ENCODE data around the gene TNFRSF21. TPM values are rescaled to one million over a fixed set of nuclear protein-coding genes. Genes with fewer than 3 reads are reported as not detected.

Gene TNFRSF21
- total and polyA plus RNA-seq, 9 of the 15 experiments (the other 6 are each of a cell fraction or from before 2014, with no cell fraction given) = 0.63 to 5.7 (median 2.2) TPM

DNA sequence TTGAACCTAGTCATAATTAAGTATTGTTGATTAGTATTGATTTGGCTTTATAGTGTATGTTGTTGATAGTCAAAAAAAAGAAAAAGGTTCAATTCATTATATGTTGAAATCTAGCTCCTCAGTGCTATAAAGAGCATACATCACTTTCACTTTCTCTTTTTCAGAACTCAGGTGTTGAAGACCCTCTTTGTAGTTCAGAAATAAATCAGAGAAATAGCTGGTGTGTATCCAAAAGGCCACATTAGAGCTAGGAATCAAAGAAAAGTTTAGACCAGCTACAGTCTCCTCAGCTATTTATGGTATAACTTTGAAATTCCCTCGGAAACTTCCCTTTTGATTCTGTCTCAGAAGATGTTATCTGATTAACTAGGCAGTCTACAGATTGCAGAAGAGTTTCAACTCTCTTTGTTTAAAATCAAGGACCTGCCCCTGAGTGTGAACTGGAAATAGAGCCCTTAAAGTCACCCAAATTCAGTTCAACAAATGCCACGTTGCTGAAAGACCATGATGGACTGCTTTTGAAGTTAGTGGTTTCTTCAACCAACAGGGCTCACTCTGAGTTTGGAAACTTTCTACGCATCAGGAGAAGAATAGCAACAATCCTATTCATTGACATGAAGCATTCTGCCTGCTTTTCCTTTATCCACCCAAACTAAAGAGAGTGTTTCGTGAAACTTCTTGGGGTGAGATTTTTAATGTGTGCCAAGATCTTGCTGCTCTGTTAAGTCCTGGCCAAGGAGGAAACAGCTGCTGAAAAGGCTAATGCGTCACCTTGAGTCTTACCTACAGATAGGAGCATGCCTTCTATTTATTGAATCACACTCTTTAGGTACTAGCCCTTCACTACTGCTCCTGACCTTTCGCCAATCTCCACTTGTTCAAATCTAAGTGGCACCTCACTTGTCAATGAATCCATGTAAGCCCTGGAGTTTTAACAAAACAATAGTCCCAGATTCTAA lies 111.7 kb downstream of the TNFRSF21 start (continued):
- TF ChIP-seq, protein P1, sequence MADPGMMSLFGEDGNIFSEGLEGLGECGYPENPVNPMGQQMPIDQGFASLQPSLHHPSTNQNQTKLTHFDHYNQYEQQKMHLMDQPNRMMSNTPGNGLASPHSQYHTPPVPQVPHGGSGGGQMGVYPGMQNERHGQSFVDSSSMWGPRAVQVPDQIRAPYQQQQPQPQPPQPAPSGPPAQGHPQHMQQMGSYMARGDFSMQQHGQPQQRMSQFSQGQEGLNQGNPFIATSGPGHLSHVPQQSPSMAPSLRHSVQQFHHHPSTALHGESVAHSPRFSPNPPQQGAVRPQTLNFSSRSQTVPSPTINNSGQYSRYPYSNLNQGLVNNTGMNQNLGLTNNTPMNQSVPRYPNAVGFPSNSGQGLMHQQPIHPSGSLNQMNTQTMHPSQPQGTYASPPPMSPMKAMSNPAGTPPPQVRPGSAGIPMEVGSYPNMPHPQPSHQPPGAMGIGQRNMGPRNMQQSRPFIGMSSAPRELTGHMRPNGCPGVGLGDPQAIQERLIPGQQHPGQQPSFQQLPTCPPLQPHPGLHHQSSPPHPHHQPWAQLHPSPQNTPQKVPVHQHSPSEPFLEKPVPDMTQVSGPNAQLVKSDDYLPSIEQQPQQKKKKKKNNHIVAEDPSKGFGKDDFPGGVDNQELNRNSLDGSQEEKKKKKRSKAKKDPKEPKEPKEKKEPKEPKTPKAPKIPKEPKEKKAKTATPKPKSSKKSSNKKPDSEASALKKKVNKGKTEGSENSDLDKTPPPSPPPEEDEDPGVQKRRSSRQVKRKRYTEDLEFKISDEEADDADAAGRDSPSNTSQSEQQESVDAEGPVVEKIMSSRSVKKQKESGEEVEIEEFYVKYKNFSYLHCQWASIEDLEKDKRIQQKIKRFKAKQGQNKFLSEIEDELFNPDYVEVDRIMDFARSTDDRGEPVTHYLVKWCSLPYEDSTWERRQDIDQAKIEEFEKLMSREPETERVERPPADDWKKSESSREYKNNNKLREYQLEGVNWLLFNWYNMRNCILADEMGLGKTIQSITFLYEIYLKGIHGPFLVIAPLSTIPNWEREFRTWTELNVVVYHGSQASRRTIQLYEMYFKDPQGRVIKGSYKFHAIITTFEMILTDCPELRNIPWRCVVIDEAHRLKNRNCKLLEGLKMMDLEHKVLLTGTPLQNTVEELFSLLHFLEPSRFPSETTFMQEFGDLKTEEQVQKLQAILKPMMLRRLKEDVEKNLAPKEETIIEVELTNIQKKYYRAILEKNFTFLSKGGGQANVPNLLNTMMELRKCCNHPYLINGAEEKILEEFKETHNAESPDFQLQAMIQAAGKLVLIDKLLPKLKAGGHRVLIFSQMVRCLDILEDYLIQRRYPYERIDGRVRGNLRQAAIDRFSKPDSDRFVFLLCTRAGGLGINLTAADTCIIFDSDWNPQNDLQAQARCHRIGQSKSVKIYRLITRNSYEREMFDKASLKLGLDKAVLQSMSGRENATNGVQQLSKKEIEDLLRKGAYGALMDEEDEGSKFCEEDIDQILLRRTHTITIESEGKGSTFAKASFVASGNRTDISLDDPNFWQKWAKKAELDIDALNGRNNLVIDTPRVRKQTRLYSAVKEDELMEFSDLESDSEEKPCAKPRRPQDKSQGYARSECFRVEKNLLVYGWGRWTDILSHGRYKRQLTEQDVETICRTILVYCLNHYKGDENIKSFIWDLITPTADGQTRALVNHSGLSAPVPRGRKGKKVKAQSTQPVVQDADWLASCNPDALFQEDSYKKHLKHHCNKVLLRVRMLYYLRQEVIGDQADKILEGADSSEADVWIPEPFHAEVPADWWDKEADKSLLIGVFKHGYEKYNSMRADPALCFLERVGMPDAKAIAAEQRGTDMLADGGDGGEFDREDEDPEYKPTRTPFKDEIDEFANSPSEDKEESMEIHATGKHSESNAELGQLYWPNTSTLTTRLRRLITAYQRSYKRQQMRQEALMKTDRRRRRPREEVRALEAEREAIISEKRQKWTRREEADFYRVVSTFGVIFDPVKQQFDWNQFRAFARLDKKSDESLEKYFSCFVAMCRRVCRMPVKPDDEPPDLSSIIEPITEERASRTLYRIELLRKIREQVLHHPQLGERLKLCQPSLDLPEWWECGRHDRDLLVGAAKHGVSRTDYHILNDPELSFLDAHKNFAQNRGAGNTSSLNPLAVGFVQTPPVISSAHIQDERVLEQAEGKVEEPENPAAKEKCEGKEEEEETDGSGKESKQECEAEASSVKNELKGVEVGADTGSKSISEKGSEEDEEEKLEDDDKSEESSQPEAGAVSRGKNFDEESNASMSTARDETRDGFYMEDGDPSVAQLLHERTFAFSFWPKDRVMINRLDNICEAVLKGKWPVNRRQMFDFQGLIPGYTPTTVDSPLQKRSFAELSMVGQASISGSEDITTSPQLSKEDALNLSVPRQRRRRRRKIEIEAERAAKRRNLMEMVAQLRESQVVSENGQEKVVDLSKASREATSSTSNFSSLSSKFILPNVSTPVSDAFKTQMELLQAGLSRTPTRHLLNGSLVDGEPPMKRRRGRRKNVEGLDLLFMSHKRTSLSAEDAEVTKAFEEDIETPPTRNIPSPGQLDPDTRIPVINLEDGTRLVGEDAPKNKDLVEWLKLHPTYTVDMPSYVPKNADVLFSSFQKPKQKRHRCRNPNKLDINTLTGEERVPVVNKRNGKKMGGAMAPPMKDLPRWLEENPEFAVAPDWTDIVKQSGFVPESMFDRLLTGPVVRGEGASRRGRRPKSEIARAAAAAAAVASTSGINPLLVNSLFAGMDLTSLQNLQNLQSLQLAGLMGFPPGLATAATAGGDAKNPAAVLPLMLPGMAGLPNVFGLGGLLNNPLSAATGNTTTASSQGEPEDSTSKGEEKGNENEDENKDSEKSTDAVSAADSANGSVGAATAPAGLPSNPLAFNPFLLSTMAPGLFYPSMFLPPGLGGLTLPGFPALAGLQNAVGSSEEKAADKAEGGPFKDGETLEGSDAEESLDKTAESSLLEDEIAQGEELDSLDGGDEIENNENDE (IDR thresholded peaks at IDR 0.05; ENCODE audit: low read depth, low read length) = no peak
- TF ChIP-seq, protein P2, sequence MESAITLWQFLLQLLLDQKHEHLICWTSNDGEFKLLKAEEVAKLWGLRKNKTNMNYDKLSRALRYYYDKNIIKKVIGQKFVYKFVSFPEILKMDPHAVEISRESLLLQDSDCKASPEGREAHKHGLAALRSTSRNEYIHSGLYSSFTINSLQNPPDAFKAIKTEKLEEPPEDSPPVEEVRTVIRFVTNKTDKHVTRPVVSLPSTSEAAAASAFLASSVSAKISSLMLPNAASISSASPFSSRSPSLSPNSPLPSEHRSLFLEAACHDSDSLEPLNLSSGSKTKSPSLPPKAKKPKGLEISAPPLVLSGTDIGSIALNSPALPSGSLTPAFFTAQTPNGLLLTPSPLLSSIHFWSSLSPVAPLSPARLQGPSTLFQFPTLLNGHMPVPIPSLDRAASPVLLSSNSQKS (CRISPR knock-in tag; IDR thresholded peaks at IDR 0.05) = no peak
- TF ChIP-seq RBM14 (IDR thresholded peaks at IDR 0.05; ENCODE audit: borderline replicate concordance, insufficient read depth, low read depth, low read length) (no peak), TARDBP (IDR thresholded peaks at IDR 0.05) (no peak), RBM34 (IDR thresholded peaks at IDR 0.05; ENCODE audit: borderline replicate concordance, insufficient read depth, low read length) (no peak), FOXK2 (conservative IDR thresholded peaks at IDR 0.05 in 1 of 2, IDR thresholded peaks at IDR 0.05 in 1 of 2; ENCODE audit: low read depth in 2 of 2) (no peak), HEY1 (CRISPR knock-in tag; IDR thresholded peaks at IDR 0.05; ENCODE audit: borderline replicate concordance) (no peak), ZNF780A (CRISPR knock-in tag; IDR thresholded peaks at IDR 0.05) (no peak)
- TF ChIP-seq, protein P3, sequence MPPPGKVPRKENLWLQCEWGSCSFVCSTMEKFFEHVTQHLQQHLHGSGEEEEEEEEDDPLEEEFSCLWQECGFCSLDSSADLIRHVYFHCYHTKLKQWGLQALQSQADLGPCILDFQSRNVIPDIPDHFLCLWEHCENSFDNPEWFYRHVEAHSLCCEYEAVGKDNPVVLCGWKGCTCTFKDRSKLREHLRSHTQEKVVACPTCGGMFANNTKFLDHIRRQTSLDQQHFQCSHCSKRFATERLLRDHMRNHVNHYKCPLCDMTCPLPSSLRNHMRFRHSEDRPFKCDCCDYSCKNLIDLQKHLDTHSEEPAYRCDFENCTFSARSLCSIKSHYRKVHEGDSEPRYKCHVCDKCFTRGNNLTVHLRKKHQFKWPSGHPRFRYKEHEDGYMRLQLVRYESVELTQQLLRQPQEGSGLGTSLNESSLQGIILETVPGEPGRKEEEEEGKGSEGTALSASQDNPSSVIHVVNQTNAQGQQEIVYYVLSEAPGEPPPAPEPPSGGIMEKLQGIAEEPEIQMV (tag; conservative IDR thresholded peaks at IDR 0.05; ENCODE audit: low read depth) = no peak
- TF ChIP-seq, protein P4, sequence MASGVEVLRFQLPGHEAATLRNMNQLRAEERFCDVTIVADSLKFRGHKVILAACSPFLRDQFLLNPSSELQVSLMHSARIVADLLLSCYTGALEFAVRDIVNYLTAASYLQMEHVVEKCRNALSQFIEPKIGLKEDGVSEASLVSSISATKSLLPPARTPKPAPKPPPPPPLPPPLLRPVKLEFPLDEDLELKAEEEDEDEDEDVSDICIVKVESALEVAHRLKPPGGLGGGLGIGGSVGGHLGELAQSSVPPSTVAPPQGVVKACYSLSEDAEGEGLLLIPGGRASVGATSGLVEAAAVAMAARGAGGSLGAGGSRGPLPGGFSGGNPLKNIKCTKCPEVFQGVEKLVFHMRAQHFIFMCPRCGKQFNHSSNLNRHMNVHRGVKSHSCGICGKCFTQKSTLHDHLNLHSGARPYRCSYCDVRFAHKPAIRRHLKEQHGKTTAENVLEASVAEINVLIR (CRISPR knock-in tag; IDR thresholded peaks at IDR 0.05) = no peak
